Measurements from ENCODE around the gene DCN.
A peak's percentile ranks its signal among the peaks of the same experiment; 100 is the strongest.

The DCN gene

DNA sequence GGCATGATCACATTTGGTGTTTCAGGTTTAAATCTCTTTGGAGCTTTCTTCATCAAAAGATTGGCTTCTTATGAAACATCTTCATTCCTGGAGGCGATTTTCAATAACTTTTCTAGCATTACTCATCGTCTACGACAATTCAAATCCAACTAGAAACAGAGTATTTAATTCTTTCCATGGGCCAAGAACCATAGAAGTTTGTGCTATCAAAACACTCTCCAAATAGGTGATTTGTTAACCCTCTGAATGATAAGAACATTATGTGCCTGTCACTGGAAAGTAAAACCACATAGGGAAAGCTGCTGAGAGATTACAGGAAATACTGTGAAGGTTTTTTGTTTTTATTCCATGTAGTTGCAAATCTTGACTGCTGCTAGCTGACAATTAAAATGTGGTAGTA is 6.9 kb upstream of the DCN start:
- H3K4me3 ChIP-seq (replicated peaks; ENCODE audit: low read depth, low read length), result no peak overlapping the region
- TF ChIP-seq, protein P1, sequence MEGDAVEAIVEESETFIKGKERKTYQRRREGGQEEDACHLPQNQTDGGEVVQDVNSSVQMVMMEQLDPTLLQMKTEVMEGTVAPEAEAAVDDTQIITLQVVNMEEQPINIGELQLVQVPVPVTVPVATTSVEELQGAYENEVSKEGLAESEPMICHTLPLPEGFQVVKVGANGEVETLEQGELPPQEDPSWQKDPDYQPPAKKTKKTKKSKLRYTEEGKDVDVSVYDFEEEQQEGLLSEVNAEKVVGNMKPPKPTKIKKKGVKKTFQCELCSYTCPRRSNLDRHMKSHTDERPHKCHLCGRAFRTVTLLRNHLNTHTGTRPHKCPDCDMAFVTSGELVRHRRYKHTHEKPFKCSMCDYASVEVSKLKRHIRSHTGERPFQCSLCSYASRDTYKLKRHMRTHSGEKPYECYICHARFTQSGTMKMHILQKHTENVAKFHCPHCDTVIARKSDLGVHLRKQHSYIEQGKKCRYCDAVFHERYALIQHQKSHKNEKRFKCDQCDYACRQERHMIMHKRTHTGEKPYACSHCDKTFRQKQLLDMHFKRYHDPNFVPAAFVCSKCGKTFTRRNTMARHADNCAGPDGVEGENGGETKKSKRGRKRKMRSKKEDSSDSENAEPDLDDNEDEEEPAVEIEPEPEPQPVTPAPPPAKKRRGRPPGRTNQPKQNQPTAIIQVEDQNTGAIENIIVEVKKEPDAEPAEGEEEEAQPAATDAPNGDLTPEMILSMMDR (IDR thresholded peaks at IDR 0.05; ENCODE audit: low read length, missing control alignments), result no peak
- peak; percentile 68 for DNase-seq (ENCODE audit: low read depth)

GRCh38 chr12:91188778-91189177 is 6.2 kb upstream of the DCN start:
- no peak for DNase-seq (ENCODE audit: low read depth)
- no peak overlapping the region for H3K4me3 ChIP-seq (replicated peaks; ENCODE audit: low read depth, low read length)
- TF ChIP-seq, protein P1 (IDR thresholded peaks at IDR 0.05; ENCODE audit: low read length, missing control alignments), result no peak

- H3K4me3 ChIP-seq (replicated peaks; ENCODE audit: low read depth, low read length), result no peak overlapping the region
- TF ChIP-seq, protein P1 (IDR thresholded peaks at IDR 0.05; ENCODE audit: low read length, missing control alignments), result no peak
- no peak for DNase-seq (ENCODE audit: low read depth)
Observed at GRCh38 chr12:91186156-91186555, 3.5 kb upstream of the DCN start.

GRCh38 chr12:91185421-91185820 is 2.8 kb upstream of the DCN start:
- TF ChIP-seq, protein P1 (IDR thresholded peaks at IDR 0.05; ENCODE audit: low read length, missing control alignments), result no peak

DNA sequence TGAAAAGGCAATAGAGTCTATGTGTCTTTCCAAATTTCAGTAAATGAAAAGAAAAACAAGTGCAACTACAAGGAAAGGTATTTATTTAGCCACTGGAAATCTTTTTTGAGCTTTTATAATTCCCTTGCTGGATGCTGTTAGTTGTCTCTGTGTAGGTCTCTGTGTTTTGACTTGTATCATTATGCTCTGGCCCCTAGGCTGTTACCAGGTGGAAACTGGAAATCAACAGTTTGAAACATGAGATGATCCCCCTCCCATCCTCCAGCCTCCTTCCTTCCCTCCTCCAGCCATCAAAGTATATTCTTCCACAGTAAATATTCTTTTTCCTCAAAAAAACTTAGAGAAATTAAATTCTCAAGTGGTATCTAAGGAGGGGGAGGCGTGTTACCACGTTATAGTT is 934 bp upstream of the DCN start:
- TF ChIP-seq, protein P1 (IDR thresholded peaks at IDR 0.05; ENCODE audit: low read length, missing control alignments), result no peak
- DNase-seq (ENCODE audit: low read depth), result no peak
- no peak overlapping the region for H3K4me3 ChIP-seq (replicated peaks; ENCODE audit: low read depth, low read length)

More at GRCh38 chr12:91185421-91185820, 2.8 kb upstream of the DCN start:
- H3K4me3 ChIP-seq (replicated peaks; ENCODE audit: low read depth, low read length), result no peak overlapping the region
- no peak for DNase-seq (ENCODE audit: low read depth)

DNA sequence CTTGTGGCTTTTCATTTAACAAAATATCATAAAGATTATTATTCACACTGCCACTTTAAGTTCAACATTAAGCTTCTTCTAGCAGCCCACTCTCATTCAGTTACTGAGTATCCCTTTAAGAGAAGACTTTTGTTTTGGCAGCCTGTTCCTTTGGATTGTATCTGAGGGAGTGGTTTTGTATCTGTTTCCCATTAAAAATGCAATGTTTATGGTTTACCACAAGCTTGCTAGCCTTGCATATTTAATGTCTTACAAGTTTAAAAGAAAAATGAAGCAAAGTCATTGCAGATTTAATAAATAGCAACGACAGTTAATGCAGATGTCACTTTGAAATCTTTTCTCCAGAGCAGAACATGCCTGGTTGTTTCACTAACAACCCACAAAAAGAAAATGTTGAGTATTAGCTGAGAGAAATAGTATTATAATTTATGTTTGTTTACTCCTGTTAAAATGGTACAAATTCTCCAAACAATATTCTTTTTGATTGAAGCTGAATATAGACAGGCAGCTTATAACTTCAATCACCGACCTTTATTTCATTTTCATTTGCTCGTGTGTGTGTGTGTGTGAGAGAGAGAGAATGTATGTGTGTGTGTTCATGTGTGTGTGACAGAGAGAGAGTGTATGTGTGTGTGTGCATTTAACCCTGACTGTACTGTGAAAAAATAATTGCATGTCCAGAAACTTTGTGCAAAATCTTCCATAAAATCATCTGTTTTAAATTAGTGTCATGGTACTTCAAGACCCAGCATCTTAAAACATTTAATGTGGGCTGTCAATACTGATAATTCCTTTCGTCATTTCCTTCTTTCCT is 1.8 kb downstream of the DCN start:
- peak; percentile 82 for DNase-seq (ENCODE audit: low read depth)
- TF ChIP-seq, protein P1 (IDR thresholded peaks at IDR 0.05; ENCODE audit: low read length, missing control alignments), result no peak
- peak overlapping the region; percentile 72 for H3K4me3 ChIP-seq (replicated peaks; ENCODE audit: low read depth, low read length)
